Measurements from ENCODE around the gene UBAP1L. TPM values are rescaled to one million over a fixed set of nuclear protein-coding genes. Genes with fewer than 3 reads are reported as not detected.

UBAP1L gene
- total RNA-seq, 4 donors from 2014 or later: 3.0 to 8.7 (median 5.5) TPM

DNA sequence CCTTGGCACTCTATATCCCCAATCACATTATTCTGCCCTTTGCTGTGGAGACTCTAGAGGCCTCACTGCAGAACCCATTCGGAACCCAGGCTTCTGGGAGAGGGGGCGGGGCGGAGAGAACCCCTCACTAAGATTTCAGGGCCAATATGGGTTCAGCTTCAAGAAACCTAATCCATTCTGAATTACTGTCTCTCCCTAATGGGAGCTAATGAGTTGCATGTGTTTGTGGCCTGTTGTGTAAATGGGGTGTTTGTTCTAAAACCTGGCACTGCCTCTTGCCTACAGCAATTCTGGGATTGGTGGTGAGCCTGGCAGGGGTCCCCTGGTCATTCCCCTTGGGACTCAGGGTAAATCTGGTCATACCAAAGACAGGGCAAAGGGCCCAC is 46.6 kb downstream of the UBAP1L start:
- DNase-seq: no peak
- Histone ChIP-seq H3K27ac (peak overlapping the region; percentile 62 to 80 (median 74)), H3K4me3 (peak overlapping the region in 2 of 4 donors; percentile 29 to 46), H3K36me3 (no peaks in the 10 kb centered on the region), H3K4me1 (peaks cover 0 to 32% (median 0%) of the 10 kb centered on the region in 4 donors), H3K9me3 (no peaks in the 10 kb centered on the region), H3K27me3 (peaks cover 0 to 9% of the 10 kb centered on the region in 2 donors)
- TF ChIP-seq, protein P1, sequence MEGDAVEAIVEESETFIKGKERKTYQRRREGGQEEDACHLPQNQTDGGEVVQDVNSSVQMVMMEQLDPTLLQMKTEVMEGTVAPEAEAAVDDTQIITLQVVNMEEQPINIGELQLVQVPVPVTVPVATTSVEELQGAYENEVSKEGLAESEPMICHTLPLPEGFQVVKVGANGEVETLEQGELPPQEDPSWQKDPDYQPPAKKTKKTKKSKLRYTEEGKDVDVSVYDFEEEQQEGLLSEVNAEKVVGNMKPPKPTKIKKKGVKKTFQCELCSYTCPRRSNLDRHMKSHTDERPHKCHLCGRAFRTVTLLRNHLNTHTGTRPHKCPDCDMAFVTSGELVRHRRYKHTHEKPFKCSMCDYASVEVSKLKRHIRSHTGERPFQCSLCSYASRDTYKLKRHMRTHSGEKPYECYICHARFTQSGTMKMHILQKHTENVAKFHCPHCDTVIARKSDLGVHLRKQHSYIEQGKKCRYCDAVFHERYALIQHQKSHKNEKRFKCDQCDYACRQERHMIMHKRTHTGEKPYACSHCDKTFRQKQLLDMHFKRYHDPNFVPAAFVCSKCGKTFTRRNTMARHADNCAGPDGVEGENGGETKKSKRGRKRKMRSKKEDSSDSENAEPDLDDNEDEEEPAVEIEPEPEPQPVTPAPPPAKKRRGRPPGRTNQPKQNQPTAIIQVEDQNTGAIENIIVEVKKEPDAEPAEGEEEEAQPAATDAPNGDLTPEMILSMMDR (IDR thresholded peaks at IDR 0.05): no peak
- TF ChIP-seq POLR2A (IDR thresholded peaks at IDR 0.05): no peak

DNA sequence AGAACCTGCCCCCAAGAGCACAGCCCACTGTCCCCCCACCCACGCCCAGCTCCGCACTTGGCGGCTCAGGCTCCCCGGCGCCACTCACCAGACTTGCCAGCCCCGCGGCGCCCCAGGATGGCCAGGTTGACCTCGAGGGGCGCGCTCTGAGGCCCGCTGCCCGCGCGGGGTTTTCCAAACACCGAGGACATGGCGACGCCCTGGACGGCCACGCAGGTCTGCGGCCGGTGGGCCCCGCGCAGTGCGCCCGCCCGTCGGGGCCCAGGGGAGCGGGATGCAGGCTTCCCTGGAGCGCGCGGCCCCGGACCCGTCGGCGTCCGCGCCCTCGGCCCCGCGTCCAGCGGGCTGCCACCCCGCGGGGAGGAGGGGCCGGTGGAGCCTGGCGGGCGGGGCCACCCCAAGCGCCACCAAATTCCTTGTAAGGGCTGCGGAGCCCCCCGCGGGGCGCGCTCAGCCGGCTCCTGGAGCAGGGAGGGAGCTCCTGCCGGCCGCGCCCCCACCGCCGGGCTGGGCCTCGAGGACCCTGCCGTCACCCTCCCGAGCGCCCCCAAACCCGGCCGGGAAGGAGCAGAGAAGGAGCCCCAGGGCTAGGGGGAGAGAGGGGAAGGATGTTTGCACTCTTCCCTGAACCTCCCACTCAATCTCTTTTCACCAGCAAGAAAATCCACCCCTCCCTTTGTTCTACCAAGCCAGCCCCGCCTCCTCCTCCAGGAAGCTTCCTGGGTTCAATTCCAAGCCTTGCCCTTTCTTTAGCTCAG is 47.2 kb downstream of the UBAP1L start, which contains the start of gene RASL12:
Gene RASL12, minus strand, starts transcription at position 347 of the 758 bp plus-strand sequence. Its CDS starts 156 bp downstream, at position 191.
- Histone ChIP-seq H3K36me3 (no peaks in the 10 kb centered on the region), H3K27ac (peak within 1 kb of the TSS; percentile 62 to 80 (median 74)), H3K9me3 (no peaks in the 10 kb centered on the region), H3K4me1 (peaks cover 0 to 32% (median 0%) of the 10 kb centered on the region in 4 donors), H3K27me3 (peaks cover 0 to 9% of the 10 kb centered on the region in 2 donors), H3K4me3 (peak within 1 kb of the TSS; percentile 29 to 67 (median 42))
- DNase-seq: no peak
- TF ChIP-seq POLR2A (IDR thresholded peaks at IDR 0.05): no peak
- TF ChIP-seq, protein P1 (IDR thresholded peaks at IDR 0.05): no peak

DNA sequence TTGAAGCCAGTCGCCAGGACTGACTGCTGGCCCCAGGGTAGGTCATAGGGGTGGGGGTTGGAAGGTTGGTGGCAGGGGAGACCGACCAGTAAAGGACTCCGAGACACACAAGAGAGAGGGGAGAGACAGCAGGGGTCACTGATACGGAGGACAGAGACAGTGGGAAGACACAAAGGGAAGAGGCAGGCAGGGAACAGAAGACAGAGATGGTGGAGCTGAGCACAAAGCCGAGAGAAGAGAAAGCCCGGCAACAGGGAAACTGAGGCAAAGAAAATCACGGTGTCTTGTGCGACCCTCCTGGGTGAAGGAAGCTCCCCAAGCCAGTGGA is 47.7 kb downstream of the UBAP1L start:
- no peaks in the 10 kb centered on the region for H3K9me3 ChIP-seq
- peaks cover 0 to 31% (median 0%) of the 10 kb centered on the region in 4 donors for H3K4me1 ChIP-seq
- no peaks in the 10 kb centered on the region for H3K36me3 ChIP-seq
- no peak for DNase-seq
- peaks cover 0 to 9% of the 10 kb centered on the region in 2 donors for H3K27me3 ChIP-seq
- peak overlapping the region; percentile 29 to 67 (median 42) for H3K4me3 ChIP-seq
- H3K27ac ChIP-seq: peak overlapping the region; percentile 62 to 80 (median 74)
- no peak for TF ChIP-seq POLR2A (IDR thresholded peaks at IDR 0.05)
- TF ChIP-seq, protein P1 (IDR thresholded peaks at IDR 0.05): no peak

DNA sequence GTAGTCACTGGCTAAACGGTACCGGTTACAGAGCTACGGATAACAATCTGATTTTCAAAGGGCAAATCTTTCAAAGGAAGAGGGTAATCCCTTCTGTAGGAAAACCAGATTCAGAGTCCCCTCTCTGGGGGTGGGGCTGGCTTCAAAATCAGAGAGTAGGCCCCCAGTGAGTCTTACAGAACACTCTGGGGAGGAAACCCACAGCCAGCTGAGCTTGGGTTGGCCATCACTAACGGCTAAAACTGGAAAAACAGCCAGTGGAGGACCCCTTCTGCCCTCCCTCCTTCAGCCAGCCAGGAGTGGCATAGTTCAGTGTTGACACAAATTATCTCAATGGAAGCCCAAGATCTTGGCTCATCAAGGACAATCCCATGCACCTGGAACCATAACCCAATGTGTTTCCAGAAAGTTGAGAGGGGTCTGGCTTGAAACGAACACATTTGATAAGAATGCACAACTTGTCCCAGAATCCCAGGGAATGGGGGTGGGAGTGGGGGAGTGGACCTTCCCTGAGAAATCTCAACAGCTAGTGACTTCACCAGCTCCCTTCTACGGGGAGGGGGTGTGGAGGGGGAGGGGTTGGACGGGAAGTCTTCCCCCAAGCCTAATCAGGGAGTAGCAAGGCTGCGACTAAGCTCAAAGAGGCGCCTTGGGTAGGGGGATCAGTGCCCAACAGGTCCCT is 48.2 kb downstream of the UBAP1L start:
- H3K27ac ChIP-seq: peak overlapping the region; percentile 62 to 80 (median 74)

DNA sequence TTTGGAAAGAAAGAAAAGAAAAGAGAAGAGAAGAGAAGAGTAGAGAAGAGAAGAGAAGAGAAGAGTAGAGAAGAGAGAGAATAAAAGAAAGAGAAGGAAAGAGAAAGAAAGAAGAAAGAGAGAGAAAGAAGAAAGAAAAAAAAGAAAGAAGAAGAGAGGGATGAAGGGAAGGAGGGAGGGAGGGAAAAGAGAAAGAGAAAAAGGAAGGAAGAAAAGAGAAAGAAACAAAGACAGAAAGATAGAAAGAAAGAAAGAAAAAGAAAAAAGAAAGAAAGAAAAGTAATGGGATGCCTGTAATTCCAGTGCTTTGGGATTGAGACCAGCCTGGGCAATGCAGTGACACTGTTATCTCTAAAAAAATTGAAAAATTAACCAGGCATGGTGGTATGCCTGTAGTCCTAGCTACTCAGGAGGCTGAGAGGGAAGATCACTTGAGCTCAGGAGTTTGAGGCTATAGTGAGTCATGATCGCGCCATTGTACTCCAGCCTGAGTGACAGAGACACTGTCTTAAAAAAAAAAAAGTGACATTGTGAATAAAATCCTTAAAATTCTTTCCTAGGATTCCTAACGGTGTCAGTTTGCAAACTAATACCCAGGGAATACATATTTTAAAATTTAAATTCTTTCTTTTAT is 48.9 kb downstream of the UBAP1L start:
- peaks cover 0 to 9% of the 10 kb centered on the region in 2 donors for H3K27me3 ChIP-seq
- TF ChIP-seq, protein P1 (IDR thresholded peaks at IDR 0.05): no peak
- TF ChIP-seq POLR2A (IDR thresholded peaks at IDR 0.05): no peak
- H3K36me3 ChIP-seq: no peaks in the 10 kb centered on the region
- H3K4me3 ChIP-seq: peak overlapping the region in 3 of 4 donors; percentile 26 to 46 (median 29)
- peak overlapping the region in 1 of 4 donors; percentile 74 for H3K27ac ChIP-seq
- peaks cover 0 to 23% (median 0%) of the 10 kb centered on the region in 4 donors for H3K4me1 ChIP-seq
- H3K9me3 ChIP-seq: no peaks in the 10 kb centered on the region
- DNase-seq: no peak

More for the DNA sequence above, 48.2 kb downstream of the UBAP1L start:
- H3K4me3 ChIP-seq: peak overlapping the region; percentile 29 to 67 (median 42)
- no peak for DNase-seq
- H3K9me3 ChIP-seq: no peaks in the 10 kb centered on the region
- H3K27me3 ChIP-seq: peaks cover 0 to 9% of the 10 kb centered on the region in 2 donors
- TF ChIP-seq, protein P1 (IDR thresholded peaks at IDR 0.05): no peak
- TF ChIP-seq POLR2A (IDR thresholded peaks at IDR 0.05): no peak
- H3K4me1 ChIP-seq: peaks cover 0 to 26% (median 0%) of the 10 kb centered on the region in 4 donors
- H3K36me3 ChIP-seq: no peaks in the 10 kb centered on the region

Data from Peyer's patch (tissue), 4 donors.